Heart left ventricle (tissue), 16 donors: ENCODE measurements around the gene ERBB4. TPM values are rescaled to one million over a fixed set of nuclear protein-coding genes. Genes with fewer than 3 reads are reported as not detected.
"Not testable (repeated sequence)": the region's sequence is repeated elsewhere in the genome, so short reads cannot be mapped to it uniquely, and the experiment has no call there.

Experiments
- ATAC-seq, 4 donors: fragments of 200-7000 bp; cut with Tn5 transposase; one replicate each; pipeline ENCODE4 v1.9.1; 2020 to 2022; ENCODE audit warnings: moderate library complexity in 4 of 4, mild to moderate bottlenecking in 3 of 4, moderate number of reproducible peaks in 1 of 4
- DNase-seq, 5 donors: peaks; one replicate each; pipeline ENCODE4 v3.0.0-alpha.2; 2020
- H3K27ac ChIP-seq, 12 donors: fragments of 200-600 bp; sonication (generic) in 4 of 12; one replicate each; pipeline versions ENCODE4 v1.5.0 to v1.8.0; 2016 to 2022; ENCODE audit warnings: mild to moderate bottlenecking in 2 of 12
- H3K27me3 ChIP-seq, 9 donors: fragments of 200-600 bp; sonication (generic) in 2 of 9; one replicate each; pipeline versions ENCODE4 v1.5.1 to v1.8.0; 2016 to 2022; ENCODE audit warnings: mild to moderate bottlenecking in 3 of 9
- H3K36me3 ChIP-seq, 9 donors: fragments of 200-600 bp; sonication (generic) in 2 of 9; one replicate each; pipeline versions ENCODE4 v1.5.0 to v1.8.0; 2018 to 2022; ENCODE audit warnings: mild to moderate bottlenecking in 2 of 9
- H3K4me1 ChIP-seq, 12 donors: fragments of 200-600 bp; sonication (generic) in 4 of 12; one replicate each; pipeline versions ENCODE4 v1.5.0 to v1.8.0; 2016 to 2022; ENCODE audit warnings: mild to moderate bottlenecking in 3 of 12
- H3K4me3 ChIP-seq, 12 donors: fragments of 200-600 bp; sonication (generic) in 4 of 12; one replicate each; pipeline versions ENCODE4 v1.5.0 to v1.8.0; 2017 to 2022; ENCODE audit warnings: mild to moderate bottlenecking in 9 of 12, moderate library complexity in 4 of 12
- H3K9me3 ChIP-seq, 12 donors: fragments of 200-600 bp; sonication (generic) in 4 of 12; one replicate each; pipeline versions ENCODE4 v1.5.0 to v1.8.0; 2016 to 2022; ENCODE audit warnings: mild to moderate bottlenecking in 1 of 12
- CTCF ChIP-seq, 12 donors: fragments of 200-600 bp; sonication (generic) in 4 of 12; IDR thresholded peaks; one replicate each; pipeline versions ENCODE4 v1.5.0 to v1.8.0; 2018 to 2022; ENCODE audit warnings: antibody characterized with exemption in 12 of 12, mild to moderate bottlenecking in 5 of 12
- POLR2A ChIP-seq, 2 donors: fragments of 450-650 bp; IDR thresholded peaks; one replicate each; pipeline ENCODE4 v1.6.1; 2017; ENCODE audit warnings: antibody characterized with exemption in 2 of 2, mild to moderate bottlenecking in 2 of 2, moderate library complexity in 2 of 2
- WGBS, 4 donors: extraction: QIAGEN DNeasy Blood & Tissue Kit in 2 of 4; methylation state at CpG; one replicate each; pipeline versions ENCODE4 v1.1.5 to v1.1.7; 2013 to 2018; 5-methylcytosine and 5-hydroxymethylcytosine counted together
- intact Hi-C, 10 donors: fragments of 100-400 bp; cut with DNase I; formaldehyde crosslinking; loops; one replicate each; pipeline versions ENCODE4 v1.11.1 to v1.14.2; 2022
- polyA plus RNA-seq, 2 donors: library from polyadenylated mRNA; stranded (reverse); fragments of 200-250 nt; gene quantifications; one replicate each; pipeline ENCODE4 v1.2.3, GENCODE V29; 2013
- total RNA-seq, 9 donors: library from RNA; depleted of rRNA in 2 of 9; stranded (reverse); fragments of >200 nt in 2 of 9; fragmentation: NEBNext Ultra II Directional in 3 of 9; extraction: Animal tissue kit (Norgen Biotek cat#: 25700) in 3 of 9; gene quantifications; one replicate each; pipeline versions ENCODE4 v1.1.0 to v1.2.4, GENCODE V29; 2016 to 2023
- donor health status: ischemic (EF 13 %, LVEDD 7.1; RV severe dilation, severe dysfunction).
- donor health status: healthy with polysubstance abuse.
- donor health status: DM: no; HTN: yes; CAD: no.
- donor health status: DM: no; HTN: no; CAD: no.
- donor health status: ischemic (EF 25% LVEDD 6.9; RV normal size, moderate dysfunction).
- donor health status: ischemic (EF 25% LVEDD 5.7; RV mildly dilated, moderate dysfunction).
- donor health status: healthy.
- donor health status: DM: yes; HTN: yes; CAD: no.
- donor health status: ischemic (EF 35%, LVEDD 5.7; RV mildly dilated, moderate dysfunction).
- donor health status: nonischemic (EF 11% LVEDD 7.7; RV severe dilation, severe dysfunction).
- donor health status: DM: yes; HTN: yes; CAD: no.
- donor health status: PGD.
- donor health status: ischemic (EF 29% LVEDD 5.4; RV normal size, mild dysfunction).
- donor health status: nonischemic (EF 23%, LVEDD 6.1; RV moderate dilation, normal function).

ERBB4 gene
- total and polyA plus RNA-seq, 11 donors, result 1.3 to 29.5 (median 11.7) TPM

GRCh38 chr2:212245880-212246279 lies 292.7 kb downstream of the ERBB4 start:
- Histone ChIP-seq H3K4me1 (no peaks in the 10 kb centered on the region), H3K4me3 (no peak overlapping the region), H3K27me3 (no peaks in the 10 kb centered on the region), H3K27ac (no peak overlapping the region), H3K9me3 (no peaks in the 10 kb centered on the region), H3K36me3 (no peaks in the 10 kb centered on the region)
- TF ChIP-seq POLR2A (IDR thresholded peaks at IDR 0.05) (no peak), CTCF (IDR thresholded peaks at IDR 0.05) (no peak)
- DNase-seq (no peak), ATAC-seq (no peak)
- 53 to 62% (median 56%) methylated on average over 2 of the region's 2 CpGs for WGBS, 4 donors
- intact Hi-C loops, result no loop called here

- Histone ChIP-seq H3K36me3 (no peaks in the 10 kb centered on the region), H3K4me1 (no peaks in the 10 kb centered on the region), H3K27me3 (no peaks in the 10 kb centered on the region), H3K27ac (no peak overlapping the region), H3K9me3 (no peaks in the 10 kb centered on the region), H3K4me3 (no peak overlapping the region)
- intact Hi-C loops, result no loop called here
- ATAC-seq (peak in 2 of 4 donors; percentile 7 to 26), DNase-seq (no peak)
- no peak for TF ChIP-seq POLR2A (IDR thresholded peaks at IDR 0.05)
- TF ChIP-seq CTCF (IDR thresholded peaks at IDR 0.05), result no peak
- WGBS, 4 donors, result 10 to 26% (median 16%) methylated on average over 1 of the region's 1 CpG
Observed at GRCh38 chr2:212242724-212243123, 295.9 kb downstream of the ERBB4 start.

GRCh38 chr2:212238152-212238551 lies 300.4 kb downstream of the ERBB4 start:
- ATAC-seq, H3K9me3 ChIP-seq, intact Hi-C loops, H3K27ac ChIP-seq, H3K4me3 ChIP-seq, H3K27me3 ChIP-seq, H3K4me1 ChIP-seq, H3K36me3 ChIP-seq, DNase-seq: not testable (repeated sequence)
- 66 to 88% (median 81%) methylated on average over 3 of the region's 3 CpGs for WGBS, 4 donors

- TF ChIP-seq CTCF (IDR thresholded peaks at IDR 0.05) (no peak), POLR2A (IDR thresholded peaks at IDR 0.05) (no peak)
- Histone ChIP-seq H3K27me3 (no peaks in the 10 kb centered on the region), H3K27ac (no peak overlapping the region), H3K4me3 (no peak overlapping the region), H3K36me3 (no peaks in the 10 kb centered on the region), H3K4me1 (no peaks in the 10 kb centered on the region), H3K9me3 (peaks cover 0 to 9% (median 0%) of the 10 kb centered on the region in 12 donors)
- DNase-seq (peak in 1 of 5 donors; percentile 13), ATAC-seq (no peak)
- 44 to 57% (median 48%) methylated on average over 7 to 13 of the region's 13 CpGs for WGBS, 4 donors
- intact Hi-C loops, result no loop called here
Observed at GRCh38 chr2:212237350-212238095, 301.1 kb downstream of the ERBB4 start.

GRCh38 chr2:212228743-212229171 lies 309.8 kb downstream of the ERBB4 start:
- TF ChIP-seq POLR2A (IDR thresholded peaks at IDR 0.05) (no peak), CTCF (IDR thresholded peaks at IDR 0.05) (no peak)
- no peaks in the 10 kb centered on the region for H3K9me3 ChIP-seq
- ATAC-seq (no peak), DNase-seq (no peak)
- H3K36me3 ChIP-seq, result no peaks in the 10 kb centered on the region
- peaks cover 0 to 3% (median 0%) of the 10 kb centered on the region in 12 donors for H3K4me1 ChIP-seq
- H3K27me3 ChIP-seq, result no peaks in the 10 kb centered on the region
- no peak overlapping the region for H3K27ac ChIP-seq
- H3K4me3 ChIP-seq, result no peak overlapping the region
- intact Hi-C loops, result no loop called here
- 7 to 34% (median 16%) methylated on average over 2 of the region's 2 CpGs for WGBS, 4 donors
